H1 (cell line): ENCODE data around the gene PLIN1. TPM values are rescaled to one million over a fixed set of nuclear protein-coding genes. Genes with fewer than 3 reads are reported as not detected.
A peak's percentile ranks its signal among the peaks of the same experiment; 100 is the strongest.

Experiments used
- CTCF ChIA-PET: fragments of 300-600 bp; sonication (Branson Sonifier 250); formaldehyde crosslinking; loops from one replicate; lab custom pipeline; 2021; ENCODE audit not compliant: partially characterized antibody; lab: Charles Lee
- POLR2A ChIA-PET: fragments of 300-600 bp; sonication (Branson Sonifier 250); formaldehyde crosslinking; loops from one replicate; lab custom pipeline; 2021; ENCODE audit warnings: inconsistent platforms; ENCODE audit not compliant: partially characterized antibody; lab: Charles Lee
- DNase-seq, 2 experiments: peaks; one replicate each; pipeline versions ENCODE4 v3.0.0 to v3.0.0-alpha.2; 2010 to 2022; ENCODE audit warnings: low spot score in 2 of 2, low read depth in 1 of 2, mixed read lengths in 1 of 2
- FAIRE-seq: peaks from 2 replicates; lab custom pipeline; 2011; peaks lifted over from hg19 to GRCh38; lab: Jason Lieb, UNC
- H2AFZ ChIP-seq: 2 replicates; pipeline ENCODE4 v1.8.1; 2012; ENCODE audit warnings: low read length, inconsistent platforms
- H2AK5ac ChIP-seq: 2 replicates; pipeline ENCODE4 v1.6.1; 2013; ENCODE audit warnings: low read depth, low read length
- H2BK120ac ChIP-seq: replicated peaks from 2 replicates; pipeline ENCODE3; 2013; ENCODE audit warnings: low read depth, low read length, inconsistent platforms
- H2BK12ac ChIP-seq: 2 replicates; pipeline ENCODE4 v1.6.1; 2013; ENCODE audit warnings: low read depth, low read length
- H2BK15ac ChIP-seq: 2 replicates; pipeline ENCODE4 v1.6.1; 2013; ENCODE audit warnings: low read length
- H2BK20ac ChIP-seq: 2 replicates; pipeline ENCODE4 v1.6.1; 2013; ENCODE audit warnings: low read length
- H2BK5ac ChIP-seq: 2 replicates; pipeline ENCODE4 v1.6.1; 2013; ENCODE audit warnings: low read depth, low read length
- H3K14ac ChIP-seq: 2 replicates; pipeline ENCODE4 v1.6.1; 2013; ENCODE audit warnings: inconsistent platforms; ENCODE audit not compliant: insufficient read length
- H3K18ac ChIP-seq: 2 replicates; pipeline ENCODE4 v1.6.1; 2013; ENCODE audit warnings: low read length; ENCODE audit errors: extremely low read depth
- H3K23ac ChIP-seq: 2 replicates; pipeline ENCODE4 v1.6.1; 2013; ENCODE audit warnings: inconsistent platforms; ENCODE audit not compliant: insufficient read length
- H3K23me2 ChIP-seq: 2 replicates; pipeline ENCODE4 v1.6.1; 2013; ENCODE audit warnings: low read depth, low read length
- H3K27ac ChIP-seq: 2 replicates; pipeline ENCODE4 v1.6.1; 2011; ENCODE audit warnings: low read depth, low read length, inconsistent platforms
- H3K27me3 ChIP-seq, 4 experiments: replicated peaks in 1 of 4; 1 replicate in 1 of 4; 2 replicates in 3 of 4; pipeline versions ENCODE4 v1.6.1 to v1.8.1; 2011 to 2013; ENCODE audit warnings: low read length in 3 of 4, mild to moderate bottlenecking in 3 of 4, inconsistent platforms in 2 of 4, mixed read lengths in 2 of 4, moderate library complexity in 1 of 4; ENCODE audit not compliant: control insufficient read depth in 3 of 4, insufficient read depth in 3 of 4; ENCODE audit errors: extremely low read depth in 1 of 4
- H3K36me3 ChIP-seq, 4 experiments: 2 replicates each; pipeline versions ENCODE4 v1.6.1 to v1.8.1; 2011 to 2013; ENCODE audit warnings: mild to moderate bottlenecking in 4 of 4, low read length in 3 of 4, moderate library complexity in 2 of 4, control low read depth in 1 of 4, inconsistent platforms in 1 of 4; ENCODE audit not compliant: insufficient read depth in 4 of 4, control insufficient read depth in 2 of 4
- H3K4ac ChIP-seq: replicated peaks from 2 replicates; pipeline ENCODE3; 2013; ENCODE audit warnings: low read length, low read depth, mixed read lengths, inconsistent platforms; ENCODE audit not compliant: insufficient read length
- H3K4me1 ChIP-seq, 4 experiments: replicated peaks in 1 of 4; 1 replicate in 1 of 4; 2 replicates in 3 of 4; pipeline versions ENCODE4 v1.6.1 to v1.8.1; 2011 to 2013; ENCODE audit warnings: low read length in 3 of 4, inconsistent platforms in 2 of 4, mixed read lengths in 1 of 4; ENCODE audit not compliant: insufficient read depth in 4 of 4, control insufficient read depth in 3 of 4
- H3K4me2 ChIP-seq, 2 experiments: 2 replicates each; pipeline versions ENCODE4 v1.6.1 to v1.8.1; 2011 to 2013; ENCODE audit warnings: low read depth in 2 of 2, low read length in 2 of 2, control low read depth in 1 of 2, inconsistent platforms in 1 of 2, mild to moderate bottlenecking in 1 of 2; ENCODE audit not compliant: insufficient read depth in 1 of 2
- H3K4me3 ChIP-seq, 4 experiments: fragments of 200-600, 300-600 bp in 1 of 4; sonication (generic), shearing (Covaris generic), sonication (Bioruptor Twin) in 1 of 4; 2 replicates each; pipeline versions ENCODE4 v1.5.1 to v1.8.1; 2011 to 2016; ENCODE audit warnings: low read length in 4 of 4, low read depth in 3 of 4, control low read depth in 2 of 4, inconsistent platforms in 2 of 4, mild to moderate bottlenecking in 2 of 4, mixed read lengths in 1 of 4, moderate library complexity in 1 of 4; ENCODE audit not compliant: insufficient read depth in 2 of 4; ENCODE audit errors: extremely low read depth in 1 of 4
- H3K56ac ChIP-seq: replicated peaks from 2 replicates; pipeline ENCODE3; 2013; ENCODE audit warnings: low read depth, mild to moderate bottlenecking, mixed read lengths, low read length, inconsistent platforms; ENCODE audit not compliant: insufficient read length
- H3K79me1 ChIP-seq: 2 replicates; pipeline ENCODE4 v1.6.1; 2013; ENCODE audit warnings: low read depth, low read length, control low read depth
- H3K79me2 ChIP-seq, 2 experiments: 2 replicates each; pipeline versions ENCODE4 v1.6.1 to v1.8.1; 2012 to 2013; ENCODE audit warnings: low read length in 2 of 2, mild to moderate bottlenecking in 2 of 2, inconsistent platforms in 1 of 2; ENCODE audit not compliant: insufficient read depth in 2 of 2, control insufficient read depth in 1 of 2
- H3K9ac ChIP-seq, 4 experiments: replicated peaks in 1 of 4; 1 replicate in 1 of 4; 2 replicates in 3 of 4; pipeline versions ENCODE4 v1.6.1 to v1.8.1; 2011 to 2013; ENCODE audit warnings: low read depth in 3 of 4, low read length in 3 of 4, control low read depth in 2 of 4, mild to moderate bottlenecking in 2 of 4, moderate library complexity in 2 of 4, inconsistent platforms in 1 of 4; ENCODE audit errors: extremely low read depth in 1 of 4
- H3K9me3 ChIP-seq, 2 experiments: 2 replicates each; pipeline versions ENCODE4 v1.6.1 to v1.8.1; 2012 to 2013; ENCODE audit warnings: mild to moderate bottlenecking in 2 of 2, moderate library complexity in 2 of 2, control low read depth in 1 of 2, inconsistent platforms in 1 of 2, low read depth in 1 of 2, low read length in 1 of 2, mixed read lengths in 1 of 2; ENCODE audit not compliant: insufficient read depth in 2 of 2
- H4K20me1 ChIP-seq, 2 experiments: replicated peaks in 1 of 2; 2 replicates each; pipeline versions ENCODE3 to v1.8.1; 2011 to 2013; ENCODE audit warnings: inconsistent platforms in 2 of 2, low read length in 2 of 2, mild to moderate bottlenecking in 1 of 2; ENCODE audit not compliant: insufficient read depth in 2 of 2, control insufficient read depth in 1 of 2
- H4K5ac ChIP-seq: 2 replicates; pipeline ENCODE4 v1.6.1; 2013; ENCODE audit warnings: low read length, low read depth, mixed read lengths, inconsistent platforms; ENCODE audit not compliant: insufficient read length
- H4K8ac ChIP-seq: 2 replicates; pipeline ENCODE4 v1.8.0; 2013; ENCODE audit warnings: mild to moderate bottlenecking, moderate library complexity, low read length, inconsistent platforms; ENCODE audit not compliant: insufficient read depth; ENCODE audit errors: extremely low read depth
- H4K91ac ChIP-seq: replicated peaks from 2 replicates; pipeline ENCODE3; 2013; ENCODE audit warnings: low read length, mixed read lengths, inconsistent platforms; ENCODE audit not compliant: insufficient read length
- POLR2A ChIP-seq, 2 experiments: IDR thresholded peaks; 1 replicate in 1 of 2; 2 replicates in 1 of 2; pipeline ENCODE4 v1.6.1; 2011; ENCODE audit warnings: low read depth in 2 of 2, low read length in 2 of 2, mild to moderate bottlenecking in 2 of 2; ENCODE audit errors: control extremely low read depth in 1 of 2
- WGBS, 2 experiments: shearing (Covaris generic) in 1 of 2; methylation state at CpG; one replicate each; pipeline versions ENCODE4 v1.1.6 to v1.1.7; 2013 to 2015; ENCODE audit warnings: low lambda C conversion rate in 2 of 2, mixed read lengths in 2 of 2, inconsistent platforms in 1 of 2, low coverage in 1 of 2, missing lambda C conversion rate in 1 of 2; ENCODE audit not compliant: insufficient replicate concordance in 2 of 2, insufficient coverage in 1 of 2, insufficient read length in 1 of 2; ENCODE audit errors: extremely low coverage in 1 of 2, missing lambda C conversion rate in 1 of 2; 5-methylcytosine and 5-hydroxymethylcytosine counted together
- polyA plus RNA-seq, 7 experiments: library from polyadenylated mRNA; depleted of rRNA in 3 of 7; stranded (reverse) in 5 of 7; unstranded in 2 of 7; fragments of >200 nt in 5 of 7; fragments of 200-250 nt in 2 of 7; gene quantifications; 1 replicate in 5 of 7; 2 replicates in 1 of 7; 4 replicates in 1 of 7; pipeline versions ENCODE4 v1.2.1 to v1.2.3, GENCODE V29; 2011 to 2013; ENCODE audit warnings: missing spikeins in 2 of 7, mixed read lengths in 2 of 7
- total RNA-seq: library from RNA; stranded (reverse); fragmentation: NEBNext Ultra II Directional; extraction: Animal tissue kit (Norgen Biotek cat#: 25700); gene quantifications from 2 replicates; pipeline ENCODE4 v1.2.1, GENCODE V29; 2021

The PLIN1 gene
- total and polyA plus RNA-seq, 2 of the 8 experiments (the other 6 are each of a cell fraction or from before 2014, with no cell fraction given), result 0.33 TPM; not detected in 1

DNA sequence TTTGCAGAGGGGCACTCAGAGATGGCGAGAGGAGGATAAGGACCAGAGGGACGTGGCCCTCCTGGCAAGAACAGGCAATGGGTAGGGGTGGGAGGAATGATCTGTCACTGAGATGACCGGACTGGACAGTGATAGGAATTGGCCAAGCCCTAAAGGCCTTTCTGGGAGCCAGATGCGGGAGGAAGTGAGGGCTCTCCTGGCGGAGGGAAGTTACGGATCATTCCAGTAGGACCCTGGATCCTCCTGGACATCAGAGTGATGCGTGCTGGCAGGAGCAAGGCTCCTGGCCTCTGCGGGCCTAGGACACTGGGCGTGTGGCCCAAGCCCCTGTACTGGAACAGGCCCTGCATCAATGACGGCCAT, 47.3 kb downstream of the PLIN1 start:
- Histone ChIP-seq H4K8ac (no peak overlapping the region), H4K20me1 (peaks cover 0 to 14% of the 10 kb centered on the region in 2 experiments), H2BK15ac (no peak overlapping the region), H2BK12ac (no peak overlapping the region), H2BK20ac (no peak overlapping the region), H3K4me1 (no peaks in the 10 kb centered on the region), H2AK5ac (no peak overlapping the region), H2BK5ac (no peak overlapping the region), H3K9ac (no peak overlapping the region), H2BK120ac (no peak overlapping the region), H3K4ac (no peak overlapping the region), H3K18ac (no peak overlapping the region), H3K23me2 (no peaks in the 10 kb centered on the region), H2AFZ (no peak overlapping the region), H4K5ac (no peak overlapping the region), H3K36me3 (peaks cover 40 to 78% (median 61%) of the 10 kb centered on the region in 4 experiments), H3K4me3 (no peak overlapping the region), H3K9me3 (peaks cover 14 to 40% of the 10 kb centered on the region in 2 experiments; a peak in 3 of 4 replicates), H3K79me1 (no peaks in the 10 kb centered on the region; the same call in 1 of the 2 replicates), H3K23ac (no peak overlapping the region), H3K14ac (no peak overlapping the region), H3K56ac (no peak overlapping the region), H3K79me2 (no peaks in the 10 kb centered on the region), H3K4me2 (no peak overlapping the region), H3K27me3 (no peaks in the 10 kb centered on the region; a peak in 1 of 7 replicates), H3K27ac (no peak overlapping the region), H4K91ac (no peak overlapping the region)
- FAIRE-seq (no peak), DNase-seq (no peak)
- POLR2A ChIA-PET, result interaction anchor here (2.1 kb wide), 1 partner anchor 10 kb away, joined by 9 read pairs; no protein-coding TSS in a partner anchor
- 84% methylated on average over 10 of the region's 10 CpGs; no CpG with 5 or more reads in 1 of the 2 experiments for WGBS, 2 experiments
- CTCF ChIA-PET, result interaction anchor here (1.0 kb wide), 1 partner anchor 14 kb away, joined by 3 read pairs; no protein-coding TSS in a partner anchor
- 0 out of 3 replicates have a peak, but pooled peaks of 1 of the 2 experiments have one; percentile 34 for TF ChIP-seq POLR2A (IDR thresholded peaks at IDR 0.05; ENCODE audit: control extremely low read depth in 1 of 2, low read depth in 2 of 2, low read length in 2 of 2)
